ENCODE data around the gene TANGO2.

TANGO2 gene

GRCh38 chr22:20083891-20084546, 63.1 kb downstream of the TANGO2 start:
- in situ Hi-C loops (cut with MboI; ENCODE audit: low sequenced_read_pairs, unreplicated experiment): no loop called here
- no peak for DNase-seq (ENCODE audit: low spot score)
- no peak for TF ChIP-seq CTCF (IDR thresholded peaks at IDR 0.05; ENCODE audit: borderline replicate concordance, control extremely low read depth, extremely low read depth, insufficient read depth, missing control alignments)

GRCh38 chr22:20084547-20085413, 63.9 kb downstream of the TANGO2 start:
- no peak for TF ChIP-seq CTCF (IDR thresholded peaks at IDR 0.05; ENCODE audit: borderline replicate concordance, control extremely low read depth, extremely low read depth, insufficient read depth, missing control alignments)
- in situ Hi-C loops (cut with MboI; ENCODE audit: low sequenced_read_pairs, unreplicated experiment): no loop called here
- DNase-seq (ENCODE audit: low spot score): no peak

GRCh38 chr22:20085651-20086050, 64.7 kb downstream of the TANGO2 start:
- in situ Hi-C loops (cut with MboI; ENCODE audit: low sequenced_read_pairs, unreplicated experiment): no loop called here
- no peak for DNase-seq (ENCODE audit: low spot score)
- TF ChIP-seq CTCF (IDR thresholded peaks at IDR 0.05; ENCODE audit: borderline replicate concordance, control extremely low read depth, extremely low read depth, insufficient read depth, missing control alignments): no peak

GRCh38 chr22:20086101-20086599, 65.2 kb downstream of the TANGO2 start:
- in situ Hi-C loops (cut with MboI; ENCODE audit: low sequenced_read_pairs, unreplicated experiment): no loop called here
- DNase-seq (ENCODE audit: low spot score): no peak
- TF ChIP-seq CTCF (IDR thresholded peaks at IDR 0.05; ENCODE audit: borderline replicate concordance, control extremely low read depth, extremely low read depth, insufficient read depth, missing control alignments): no peak

GRCh38 chr22:20086763-20087162, 65.9 kb downstream of the TANGO2 start:
- in situ Hi-C loops (cut with MboI; ENCODE audit: low sequenced_read_pairs, unreplicated experiment): no loop called here
- no peak for DNase-seq (ENCODE audit: low spot score)
- no peak for TF ChIP-seq CTCF (IDR thresholded peaks at IDR 0.05; ENCODE audit: borderline replicate concordance, control extremely low read depth, extremely low read depth, insufficient read depth, missing control alignments)

- DNase-seq (ENCODE audit: low spot score): no peak
- no peak for TF ChIP-seq CTCF (IDR thresholded peaks at IDR 0.05; ENCODE audit: borderline replicate concordance, control extremely low read depth, extremely low read depth, insufficient read depth, missing control alignments)
- in situ Hi-C loops (cut with MboI; ENCODE audit: low sequenced_read_pairs, unreplicated experiment): no loop called here
Observed at GRCh38 chr22:20087319-20088262, 66.7 kb downstream of the TANGO2 start.
